Measurements from ENCODE around the gene PRIM1.

PRIM1 gene

DNA sequence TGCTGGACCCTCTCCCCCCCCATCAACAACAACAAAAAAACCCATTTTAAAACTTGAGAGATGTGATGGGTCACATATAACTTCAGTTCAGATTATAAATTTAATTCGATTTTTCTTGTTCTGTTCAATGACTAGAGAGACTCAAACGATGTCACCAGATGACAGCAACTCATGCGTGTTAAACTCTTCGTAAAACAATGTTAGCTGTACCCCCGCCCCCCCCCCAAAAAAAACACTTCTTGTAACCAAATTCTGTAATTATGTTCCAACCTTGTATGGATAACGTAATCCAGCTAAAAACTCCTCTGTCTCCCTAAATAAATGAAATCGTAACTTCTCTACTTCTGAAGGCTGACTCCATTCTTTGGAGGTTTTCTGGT, 26.4 kb downstream of the PRIM1 start:
- TF ChIP-seq, protein P1, sequence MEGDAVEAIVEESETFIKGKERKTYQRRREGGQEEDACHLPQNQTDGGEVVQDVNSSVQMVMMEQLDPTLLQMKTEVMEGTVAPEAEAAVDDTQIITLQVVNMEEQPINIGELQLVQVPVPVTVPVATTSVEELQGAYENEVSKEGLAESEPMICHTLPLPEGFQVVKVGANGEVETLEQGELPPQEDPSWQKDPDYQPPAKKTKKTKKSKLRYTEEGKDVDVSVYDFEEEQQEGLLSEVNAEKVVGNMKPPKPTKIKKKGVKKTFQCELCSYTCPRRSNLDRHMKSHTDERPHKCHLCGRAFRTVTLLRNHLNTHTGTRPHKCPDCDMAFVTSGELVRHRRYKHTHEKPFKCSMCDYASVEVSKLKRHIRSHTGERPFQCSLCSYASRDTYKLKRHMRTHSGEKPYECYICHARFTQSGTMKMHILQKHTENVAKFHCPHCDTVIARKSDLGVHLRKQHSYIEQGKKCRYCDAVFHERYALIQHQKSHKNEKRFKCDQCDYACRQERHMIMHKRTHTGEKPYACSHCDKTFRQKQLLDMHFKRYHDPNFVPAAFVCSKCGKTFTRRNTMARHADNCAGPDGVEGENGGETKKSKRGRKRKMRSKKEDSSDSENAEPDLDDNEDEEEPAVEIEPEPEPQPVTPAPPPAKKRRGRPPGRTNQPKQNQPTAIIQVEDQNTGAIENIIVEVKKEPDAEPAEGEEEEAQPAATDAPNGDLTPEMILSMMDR (conservative IDR thresholded peaks at IDR 0.05; ENCODE audit: low read depth, low read length) = no peak
- DNase-seq (ENCODE audit: low read depth) = no peak

DNA sequence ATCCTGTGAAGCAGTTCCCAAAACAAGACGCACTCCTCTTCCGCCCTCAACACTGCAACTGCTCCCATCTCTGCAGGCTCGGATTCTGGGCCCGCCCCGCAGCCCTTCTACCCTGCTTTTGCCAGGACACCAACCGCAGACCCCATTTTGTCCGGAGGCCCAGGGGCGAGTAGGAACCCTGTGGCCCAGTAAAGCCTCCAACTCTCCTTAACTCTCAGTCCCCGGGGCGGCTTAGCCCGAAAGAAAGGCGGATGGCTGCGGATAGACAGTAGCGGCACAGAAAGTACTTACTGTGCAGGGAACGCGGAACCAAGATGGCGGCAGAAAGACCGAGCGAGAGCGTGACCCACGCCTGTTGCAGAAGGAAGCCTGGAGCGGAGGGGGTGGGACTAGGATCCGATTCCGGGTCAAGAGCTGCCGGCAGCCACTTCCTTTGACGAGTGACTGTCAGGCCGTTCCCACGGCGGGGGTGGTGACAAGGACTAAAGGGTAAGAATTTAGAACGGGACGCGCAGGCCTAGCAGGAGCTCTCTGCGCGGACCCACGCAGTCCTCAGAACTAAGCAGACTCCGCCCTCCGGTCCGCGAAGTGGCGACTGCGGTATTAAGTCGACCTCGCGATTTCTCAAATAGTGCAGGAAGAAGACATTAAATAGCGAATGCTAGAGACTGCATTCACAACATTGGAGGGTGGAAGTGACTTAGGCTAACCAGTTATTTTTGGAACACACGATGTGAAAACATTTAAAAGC, 27.0 kb downstream of the PRIM1 start, which contains the start of gene NACA:
TSS of gene NACA (minus strand) at position 328 of the 751 bp plus-strand sequence. CDS start 778 bp downstream, outside the sequence.
- peak; percentile 91 for DNase-seq (ENCODE audit: low read depth)
- TF ChIP-seq, protein P1 (conservative IDR thresholded peaks at IDR 0.05; ENCODE audit: low read depth, low read length) = no peak
- peak within 1 kb of the TSS; percentile 88 for H3K4me3 ChIP-seq (ENCODE audit: low read length)

More for the DNA sequence above, 26.4 kb downstream of the PRIM1 start:
- H3K4me3 ChIP-seq (ENCODE audit: low read length) = peak overlapping the region; percentile 88

DNA sequence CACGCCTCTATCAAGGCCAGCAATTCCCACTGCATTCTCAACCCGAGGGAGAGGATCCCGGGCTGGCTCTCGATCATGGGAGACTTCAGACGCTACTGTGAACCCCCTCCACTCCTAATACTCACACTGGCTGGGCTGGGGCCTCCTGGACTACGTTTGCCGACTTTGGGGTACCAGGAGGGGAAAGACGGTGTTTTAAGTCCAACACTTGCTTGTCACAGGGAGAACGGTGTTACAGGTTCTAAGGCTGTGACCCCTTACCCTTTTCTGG, 27.5 kb downstream of the PRIM1 start:
- TF ChIP-seq, protein P1 (conservative IDR thresholded peaks at IDR 0.05; ENCODE audit: low read depth, low read length) = no peak
- no peak for DNase-seq (ENCODE audit: low read depth)
- peak overlapping the region; percentile 88 for H3K4me3 ChIP-seq (ENCODE audit: low read length)

DNA sequence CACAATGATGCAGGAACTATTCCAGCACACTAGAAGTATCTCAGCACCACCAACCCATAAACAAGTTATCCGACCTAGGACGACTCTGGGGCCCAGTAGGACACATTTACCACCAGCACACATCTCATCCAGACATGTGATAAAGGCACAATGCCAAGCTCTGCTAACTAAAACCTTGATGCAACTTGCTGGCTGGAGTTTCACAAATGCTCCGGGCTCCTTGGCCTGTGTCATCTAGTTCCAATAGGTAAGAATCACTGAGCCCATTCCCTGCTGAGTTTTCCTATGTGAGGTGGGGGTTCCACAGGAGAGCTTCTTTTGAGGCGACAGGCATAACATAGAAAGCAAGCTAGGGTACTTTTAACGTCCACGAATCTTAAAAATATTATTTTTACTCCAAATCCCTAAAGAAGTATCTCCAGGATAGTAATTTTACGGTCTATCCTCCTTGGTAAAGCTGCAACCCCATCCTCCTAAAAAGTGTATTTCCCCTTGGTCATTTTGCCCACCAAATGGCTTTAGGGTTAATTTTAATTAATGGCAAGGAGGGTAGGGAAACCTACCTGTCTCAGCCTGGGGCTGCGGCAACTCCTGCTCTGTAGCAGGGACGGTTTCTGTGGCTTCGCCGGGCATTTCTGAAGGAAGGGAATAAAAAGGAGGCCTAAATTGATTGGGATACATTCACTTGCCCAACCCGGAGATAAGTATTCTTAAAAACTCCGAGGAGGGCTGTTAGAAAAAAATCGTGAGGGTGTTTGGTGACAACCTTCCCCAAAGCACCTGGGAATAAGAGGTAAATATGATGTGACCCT, 28.0 kb downstream of the PRIM1 start:
- peak overlapping the region; percentile 88 for H3K4me3 ChIP-seq (ENCODE audit: low read length)
- TF ChIP-seq, protein P1 (conservative IDR thresholded peaks at IDR 0.05; ENCODE audit: low read depth, low read length) = no peak
- peak; percentile 43 for DNase-seq (ENCODE audit: low read depth)

DNA sequence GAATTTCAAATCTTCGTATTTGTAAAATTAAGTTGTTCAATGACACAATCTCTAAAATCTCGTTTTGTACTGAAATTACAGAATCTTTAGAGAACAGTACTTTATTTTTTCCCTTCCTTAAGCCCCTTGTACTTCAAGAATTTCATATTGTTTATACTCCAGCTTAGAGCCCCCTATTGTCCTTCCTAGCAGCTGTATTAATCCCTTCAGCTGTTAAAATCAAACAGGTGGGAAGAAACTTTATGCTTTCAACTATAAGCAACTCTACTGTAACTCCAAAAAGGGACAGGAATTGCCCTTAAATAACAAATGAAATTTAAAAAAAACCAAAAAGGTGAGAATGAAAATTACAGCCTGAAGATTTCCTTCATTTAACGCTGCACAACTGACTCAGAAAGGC, 28.8 kb downstream of the PRIM1 start:
- no peak for DNase-seq (ENCODE audit: low read depth)
- TF ChIP-seq, protein P1 (conservative IDR thresholded peaks at IDR 0.05; ENCODE audit: low read depth, low read length) = peak; percentile 17
- H3K4me3 ChIP-seq (ENCODE audit: low read length) = peak overlapping the region; percentile 88

DNA sequence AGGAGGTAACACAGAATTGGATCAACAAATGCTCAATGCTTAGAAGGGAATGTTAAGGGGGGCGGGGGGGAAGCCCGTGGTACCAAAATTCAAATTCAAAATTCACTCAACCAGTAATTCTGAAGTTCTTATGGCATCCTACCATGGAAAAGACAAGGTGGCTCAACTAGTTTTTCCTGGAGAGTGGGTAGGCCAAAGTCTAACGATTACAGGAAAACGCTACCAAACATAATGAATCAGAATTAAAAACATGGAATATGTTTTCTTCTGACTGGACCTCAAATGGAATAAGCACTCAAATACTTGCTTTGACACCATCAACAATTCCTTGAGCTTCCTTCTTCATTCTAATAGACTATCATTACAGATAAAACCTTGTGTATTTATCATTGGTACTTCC, 29.3 kb downstream of the PRIM1 start:
- peak overlapping the region; percentile 88 for H3K4me3 ChIP-seq (ENCODE audit: low read length)
- TF ChIP-seq, protein P1 (conservative IDR thresholded peaks at IDR 0.05; ENCODE audit: low read depth, low read length) = no peak
- DNase-seq (ENCODE audit: low read depth) = no peak

Measured in retinal pigment epithelial cell (primary cell).